GM18498 (cell line): ENCODE results near the gene TEKTIP1.
"Not testable (repeated sequence)": the region's sequence is repeated elsewhere in the genome, so short reads cannot be mapped to it uniquely, and the experiment has no call there.

Source experiments
- ATAC-seq: cut with Tn5 transposase; IDR thresholded peaks from one replicate; pipeline ENCODE4 v1.9.1; 2021; ENCODE audit warnings: mild to moderate bottlenecking, moderate library complexity; ENCODE audit not compliant: unreplicated experiment

The TEKTIP1 gene

GRCh38 chr19:3507371-3508120 lies 31.4 kb upstream of the TEKTIP1 start:
- ATAC-seq, result no peak

GRCh38 chr19:3508121-3508661 lies 30.8 kb upstream of the TEKTIP1 start:
- ATAC-seq, result not testable (repeated sequence)

- no peak for ATAC-seq
Observed at GRCh38 chr19:3508771-3509535, 30.0 kb upstream of the TEKTIP1 start.

- ATAC-seq, result no peak
Observed at GRCh38 chr19:3509566-3509989, 29.4 kb upstream of the TEKTIP1 start.

GRCh38 chr19:3510727-3511126 lies 28.2 kb upstream of the TEKTIP1 start:
- ATAC-seq, result no peak

GRCh38 chr19:3511506-3512251 lies 27.3 kb upstream of the TEKTIP1 start:
- no peak for ATAC-seq

GRCh38 chr19:3512562-3513228 lies 26.3 kb upstream of the TEKTIP1 start:
- ATAC-seq, result no peak

- no peak for ATAC-seq
Observed at GRCh38 chr19:3513229-3514140, 25.5 kb upstream of the TEKTIP1 start.

- no peak for ATAC-seq
Observed at GRCh38 chr19:3514930-3515329, 24.0 kb upstream of the TEKTIP1 start.

- ATAC-seq, result no peak
Observed at GRCh38 chr19:3515891-3516422, 23.0 kb upstream of the TEKTIP1 start.

- no peak for ATAC-seq
Observed at GRCh38 chr19:3516675-3517207, 22.2 kb upstream of the TEKTIP1 start.

- no peak for ATAC-seq
Observed at GRCh38 chr19:3517638-3518037, 21.3 kb upstream of the TEKTIP1 start.

- no peak for ATAC-seq
Observed at GRCh38 chr19:3518255-3518654, 20.7 kb upstream of the TEKTIP1 start.

GRCh38 chr19:3518659-3519058 lies 20.3 kb upstream of the TEKTIP1 start:
- no peak for ATAC-seq

GRCh38 chr19:3519126-3519525 lies 19.8 kb upstream of the TEKTIP1 start:
- ATAC-seq, result no peak

- no peak for ATAC-seq
Observed at GRCh38 chr19:3520166-3521103, 18.5 kb upstream of the TEKTIP1 start.

- ATAC-seq, result no peak
Observed at GRCh38 chr19:3521104-3521445, 17.9 kb upstream of the TEKTIP1 start.
